Astrocyte of the hippocampus (primary cell): ENCODE results near the gene SULT6B1.
"Not testable (repeated sequence)": the region's sequence is repeated elsewhere in the genome, so short reads cannot be mapped to it uniquely, and the experiment has no call there.

ENCODE experiments used
- DNase-seq: peaks from one replicate; pipeline ENCODE4 v3.0.0; 2011; ENCODE audit warnings: low read depth, low spot score

SULT6B1 gene

DNA sequence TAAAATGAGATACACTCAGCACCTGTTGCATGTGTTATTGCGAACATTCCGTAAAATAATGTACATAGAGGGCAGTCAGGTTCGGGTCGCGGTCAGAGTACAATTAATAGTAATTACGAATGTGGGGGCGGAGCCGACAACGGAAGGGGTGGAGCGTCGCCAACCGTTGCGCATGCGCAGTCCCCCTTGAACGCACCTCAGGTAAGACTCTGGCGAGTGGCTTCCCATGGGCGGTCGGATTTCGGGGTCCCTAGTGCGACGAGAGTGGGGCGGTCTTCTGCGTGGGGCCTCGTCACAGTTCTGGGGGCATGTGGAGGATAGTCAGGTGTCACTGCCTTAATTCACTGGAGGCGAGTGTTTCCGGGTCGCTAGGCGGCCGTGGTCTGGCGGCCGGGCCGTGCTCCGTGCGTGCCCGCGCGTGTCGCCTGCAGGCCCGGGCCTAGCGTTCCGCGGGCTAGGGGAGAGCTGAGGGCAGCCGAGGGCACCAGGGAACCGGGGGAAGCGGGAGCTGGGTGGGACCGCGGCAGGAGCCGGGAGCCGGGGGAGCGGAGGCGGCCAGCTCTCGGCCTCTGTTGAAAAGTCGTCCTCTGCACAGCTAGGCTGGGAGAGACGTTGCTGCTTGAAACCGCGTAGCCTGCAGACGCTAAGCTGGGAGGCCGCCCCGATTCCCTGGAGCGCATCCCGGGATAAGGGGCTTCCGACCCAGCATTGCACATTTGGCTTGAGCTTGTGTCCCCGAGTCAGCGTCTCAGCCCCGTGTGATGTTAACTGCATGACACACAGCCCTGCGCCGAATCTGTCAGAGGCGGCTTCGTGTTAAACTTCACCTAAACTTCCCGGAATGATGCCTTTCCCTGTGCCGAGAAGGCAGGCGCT lies 8.1 kb upstream of the SULT6B1 start, which contains the start of gene CEBPZOS:
Gene CEBPZOS, plus strand, starts transcription at position 177 of the 876 bp plus-strand sequence. CDS start 3,209 bp downstream, outside the sequence.
- DNase-seq: peak; percentile 91

GRCh38 chr2:37195862-37196319 lies 7.4 kb upstream of the SULT6B1 start:
- not testable (repeated sequence) for DNase-seq

- no peak for DNase-seq
Measured at GRCh38 chr2:37192551-37192950, 4.1 kb upstream of the SULT6B1 start.

GRCh38 chr2:37191747-37192146 lies 3.3 kb upstream of the SULT6B1 start:
- DNase-seq: no peak

GRCh38 chr2:37191253-37191652 lies 2.8 kb upstream of the SULT6B1 start:
- no peak for DNase-seq

GRCh38 chr2:37190290-37190689 lies 1.8 kb upstream of the SULT6B1 start:
- DNase-seq: no peak

DNA sequence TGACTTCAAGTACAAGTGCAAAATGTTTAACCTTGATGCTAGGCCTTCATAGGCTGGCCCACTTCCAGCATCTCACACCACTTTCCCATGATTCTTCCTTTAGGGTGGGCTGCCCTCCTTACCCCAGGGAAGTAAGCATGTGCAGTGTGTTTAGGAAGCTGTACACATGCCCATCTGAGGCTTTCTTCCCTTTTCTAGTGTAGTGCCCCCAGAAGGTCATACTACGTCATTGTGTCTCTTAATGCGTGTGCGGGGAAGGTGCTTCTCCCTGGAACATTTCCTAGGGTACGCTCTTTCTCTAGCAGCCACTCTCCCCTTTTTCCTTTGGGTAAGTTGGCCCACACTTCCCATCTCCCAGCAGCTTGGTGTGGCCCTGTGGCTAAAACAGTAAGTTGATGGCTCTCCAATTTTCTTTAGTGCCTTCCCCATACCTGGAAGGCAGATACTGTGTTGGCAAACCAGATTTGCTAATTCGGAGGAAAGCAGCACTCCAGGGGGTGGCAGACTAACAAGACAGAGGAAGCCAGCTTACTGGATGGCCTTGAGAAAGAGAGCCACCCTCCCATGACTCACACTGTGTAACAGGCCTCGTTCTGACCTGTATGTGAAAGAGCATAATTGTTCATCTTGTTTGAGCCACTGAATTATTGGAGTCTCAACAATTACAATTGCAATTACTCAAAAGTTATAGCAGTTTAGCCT lies 1.1 kb upstream of the SULT6B1 start:
- peak; percentile 83 for DNase-seq

DNA sequence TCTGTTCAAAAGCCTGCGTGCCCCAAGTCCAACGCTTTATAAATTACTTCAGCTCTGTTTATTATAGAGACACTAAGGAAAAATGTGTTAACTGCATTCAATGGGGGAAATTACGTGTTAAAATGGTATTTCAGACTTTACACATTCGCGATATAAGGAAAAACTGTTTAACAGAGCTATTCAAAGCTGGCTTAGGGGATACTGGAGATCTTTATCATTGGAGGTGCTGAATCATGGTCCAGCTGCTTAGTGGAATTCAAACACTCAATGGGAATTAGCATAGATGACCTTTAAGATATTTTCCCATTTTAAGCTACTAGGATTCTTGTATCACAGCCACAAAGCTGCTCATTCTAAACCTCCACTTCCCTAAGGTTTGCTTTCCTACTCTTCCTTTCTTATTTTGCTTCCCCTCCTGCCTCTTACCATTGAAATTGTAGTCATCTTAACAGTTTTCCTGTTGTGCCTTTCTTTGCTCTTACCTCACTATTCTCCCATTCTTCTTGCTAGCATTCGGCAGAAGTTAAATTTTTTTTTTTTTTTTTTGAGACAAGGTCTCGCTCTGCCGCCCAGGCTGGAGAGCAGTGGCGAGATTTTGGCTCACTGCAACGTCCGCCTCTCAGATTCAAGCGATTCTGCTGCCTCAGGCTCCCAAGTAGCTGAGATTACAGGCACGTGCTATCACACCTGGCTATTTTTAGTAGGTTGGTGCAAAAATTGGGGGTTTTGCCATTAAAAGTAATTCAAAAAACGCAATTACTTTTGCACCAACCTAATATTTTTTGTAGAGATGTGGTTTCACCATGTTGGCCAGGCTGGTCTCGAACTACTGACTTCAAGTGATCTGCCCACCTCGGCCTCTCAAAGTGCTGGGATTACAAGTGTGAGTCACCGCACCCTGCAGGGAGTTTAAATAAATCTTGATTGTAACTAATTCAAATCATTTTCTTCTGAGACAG lies 6.5 kb downstream of the SULT6B1 start:
- DNase-seq: peak; percentile 52

- no peak for DNase-seq
Measured at GRCh38 chr2:37180640-37181039, 7.8 kb downstream of the SULT6B1 start.

DNA sequence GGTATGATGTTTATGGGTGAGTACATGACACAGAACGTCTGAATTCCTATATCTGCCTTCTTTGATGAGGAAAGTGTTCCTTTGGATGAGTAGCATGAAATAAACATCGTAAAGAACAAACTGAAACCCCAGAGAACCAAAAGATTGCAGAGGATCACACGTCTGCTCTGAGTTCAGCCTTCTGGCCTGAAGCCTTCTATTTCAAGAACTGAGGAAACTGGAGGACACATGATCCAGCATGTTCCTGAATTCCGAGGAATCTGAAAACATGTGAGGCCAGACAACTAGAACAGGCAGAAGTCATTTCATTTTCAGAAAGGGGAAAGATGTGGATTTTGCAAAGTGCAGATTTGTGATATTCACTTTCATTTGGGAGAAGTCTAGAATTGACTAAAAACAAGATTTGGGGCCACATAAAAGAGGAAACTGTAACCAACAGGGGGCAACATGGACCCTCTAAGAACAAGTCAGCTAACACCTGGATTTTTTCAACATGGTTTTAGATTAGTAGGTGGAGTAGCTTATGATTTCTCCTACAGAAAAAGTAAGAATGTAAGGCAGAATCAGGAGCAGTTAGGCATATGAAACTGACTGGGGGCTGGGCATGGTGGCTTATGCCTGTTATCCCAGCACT lies 8.3 kb downstream of the SULT6B1 start:
- no peak for DNase-seq

DNA sequence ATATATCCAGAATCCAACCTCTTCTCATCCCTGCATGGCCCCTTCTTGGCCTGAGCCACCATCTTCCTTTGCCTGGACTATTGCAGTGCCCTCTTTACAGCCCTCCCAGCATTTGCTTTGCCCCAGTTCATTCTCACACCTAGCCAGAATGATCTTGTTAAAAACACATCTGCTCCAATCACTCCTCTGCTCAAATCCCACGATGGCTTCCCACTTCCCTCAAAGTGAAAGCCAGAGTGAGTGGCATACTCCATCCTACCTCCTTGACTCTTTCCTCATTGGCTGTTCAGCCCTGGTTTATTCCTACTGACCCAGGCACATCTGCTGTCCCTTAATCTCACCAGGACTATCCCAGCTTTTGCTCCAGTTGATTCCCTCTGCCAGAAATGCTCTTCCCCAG lies 14.7 kb downstream of the SULT6B1 start:
- no peak for DNase-seq

DNA sequence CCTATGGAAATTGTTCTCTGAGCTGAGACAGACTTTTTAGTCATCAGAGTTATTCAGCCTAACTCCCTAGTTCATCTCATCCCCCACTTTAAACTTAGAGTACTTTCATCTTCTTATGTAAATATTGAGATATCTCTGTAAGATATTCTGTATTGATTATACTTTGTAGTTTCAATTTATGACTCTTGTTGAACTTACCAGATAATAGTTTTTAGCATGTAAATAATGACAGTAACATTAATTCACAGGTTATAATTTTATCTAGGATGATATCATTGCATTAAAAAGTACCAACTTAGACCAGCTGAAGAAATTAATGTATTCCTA lies 16.9 kb downstream of the SULT6B1 start:
- DNase-seq: no peak

DNA sequence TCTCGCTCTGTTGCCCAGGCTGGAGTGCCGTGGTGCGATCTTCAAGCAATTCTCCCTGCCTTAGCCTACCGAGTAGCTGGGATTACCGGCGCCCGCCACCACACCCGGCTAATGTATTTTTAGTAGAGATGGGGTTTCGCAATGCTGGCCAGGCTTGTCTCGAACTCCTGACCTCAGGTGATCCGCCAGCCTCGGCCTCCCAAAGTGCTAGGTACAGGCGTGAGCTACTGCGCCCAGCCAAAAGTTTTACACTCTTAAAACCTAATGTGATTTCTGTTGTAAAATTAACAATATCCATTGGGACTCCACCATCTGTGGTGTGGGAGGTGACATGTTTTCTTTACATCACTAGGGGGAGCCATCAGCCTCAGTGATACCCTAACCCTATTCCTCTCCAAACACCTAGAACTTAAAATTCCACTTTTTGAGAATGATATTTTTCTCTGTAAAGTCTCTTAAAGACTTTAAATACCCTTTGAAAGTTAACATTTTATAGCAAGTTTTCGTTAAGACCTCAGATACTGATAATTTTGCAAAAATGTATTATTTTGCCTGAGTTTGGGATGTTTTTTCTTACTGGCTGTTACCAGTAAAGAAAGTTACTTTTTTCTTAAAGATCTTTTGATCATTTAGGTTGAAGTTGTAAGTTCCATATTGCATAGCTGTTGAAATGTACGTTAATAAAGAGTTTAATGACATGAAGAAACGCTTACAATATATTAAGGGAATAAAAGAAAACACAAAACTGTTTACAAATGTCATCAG lies 20.1 kb downstream of the SULT6B1 start:
- DNase-seq: peak; percentile 67

- DNase-seq: no peak
Measured at GRCh38 chr2:37167636-37168180, 20.8 kb downstream of the SULT6B1 start.

DNA sequence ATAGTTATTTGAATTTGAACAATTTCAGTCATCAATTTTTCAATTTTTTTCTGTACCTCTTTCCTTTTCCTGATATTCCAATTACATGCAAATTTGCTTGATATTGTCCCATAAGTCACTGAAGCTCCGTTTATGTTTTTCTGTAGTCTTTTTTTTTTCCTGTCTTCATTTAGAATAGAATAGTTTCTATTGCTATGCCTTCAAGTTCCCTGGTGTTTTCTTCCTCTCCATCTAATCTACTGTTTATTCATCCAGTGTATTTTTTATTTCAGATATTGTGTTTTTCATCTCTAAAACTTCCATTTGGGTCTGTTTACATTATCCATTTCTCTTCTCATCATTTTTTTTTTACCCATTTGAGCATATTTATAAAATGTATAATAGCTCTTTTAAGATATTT lies 23.7 kb downstream of the SULT6B1 start:
- no peak for DNase-seq

GRCh38 chr2:37156857-37157714 lies 31.4 kb downstream of the SULT6B1 start, which contains the start of gene EIF2AK2:
EIF2AK2 (minus strand) TSS chr2:37156980; CDS start chr2:37147806, 9,174 bp downstream.
- peak; percentile 95 for DNase-seq

DNA sequence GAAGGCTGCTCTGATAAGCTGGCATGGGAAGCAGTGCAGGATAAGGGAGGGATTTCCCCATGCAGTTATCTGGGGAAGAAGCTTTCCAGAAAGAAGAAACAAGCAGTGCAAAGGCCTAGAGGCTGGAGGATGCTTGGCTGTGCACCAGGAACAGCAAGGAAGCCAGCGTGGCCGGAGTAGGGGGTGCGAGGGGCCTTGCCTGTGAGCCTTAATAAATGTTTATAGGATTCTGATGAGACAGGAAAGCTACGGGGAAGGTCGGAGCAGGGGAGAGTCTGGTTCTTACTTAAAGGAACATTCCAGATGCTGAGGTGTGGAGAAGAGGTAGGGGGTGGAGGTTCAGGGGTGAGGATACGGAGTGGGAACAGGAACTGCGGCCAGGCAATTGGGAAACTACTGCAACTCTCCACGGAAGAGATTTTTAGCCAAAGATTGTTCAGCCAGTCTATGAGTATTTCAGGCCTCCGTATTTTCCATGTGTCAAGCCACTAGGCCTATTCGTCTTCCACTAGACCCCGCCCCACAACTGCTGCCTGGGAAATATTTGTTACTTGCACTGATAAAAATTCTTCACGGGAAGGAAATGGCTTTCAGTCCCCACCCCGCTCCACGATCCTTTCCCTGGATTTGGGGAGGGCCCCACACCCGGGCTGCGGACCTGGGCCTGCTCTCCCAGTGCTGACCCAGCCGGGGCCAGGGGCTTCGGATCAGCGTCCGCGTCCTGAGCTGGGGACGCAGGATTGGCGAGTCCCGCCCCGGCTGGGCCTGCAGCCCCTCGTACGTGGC lies 32.2 kb downstream of the SULT6B1 start:
- peak; percentile 71 for DNase-seq

GRCh38 chr2:37154785-37155184 lies 33.7 kb downstream of the SULT6B1 start:
- no peak for DNase-seq
